ENCODE data around the gene PROSER1. TPM values are rescaled to one million over a fixed set of nuclear protein-coding genes. Genes with fewer than 3 reads are reported as not detected.
"Not testable (repeated sequence)": the region's sequence is repeated elsewhere in the genome, so short reads cannot be mapped to it uniquely, and the experiment has no call there.

The PROSER1 gene
- 27.4 TPM for total RNA-seq

DNA sequence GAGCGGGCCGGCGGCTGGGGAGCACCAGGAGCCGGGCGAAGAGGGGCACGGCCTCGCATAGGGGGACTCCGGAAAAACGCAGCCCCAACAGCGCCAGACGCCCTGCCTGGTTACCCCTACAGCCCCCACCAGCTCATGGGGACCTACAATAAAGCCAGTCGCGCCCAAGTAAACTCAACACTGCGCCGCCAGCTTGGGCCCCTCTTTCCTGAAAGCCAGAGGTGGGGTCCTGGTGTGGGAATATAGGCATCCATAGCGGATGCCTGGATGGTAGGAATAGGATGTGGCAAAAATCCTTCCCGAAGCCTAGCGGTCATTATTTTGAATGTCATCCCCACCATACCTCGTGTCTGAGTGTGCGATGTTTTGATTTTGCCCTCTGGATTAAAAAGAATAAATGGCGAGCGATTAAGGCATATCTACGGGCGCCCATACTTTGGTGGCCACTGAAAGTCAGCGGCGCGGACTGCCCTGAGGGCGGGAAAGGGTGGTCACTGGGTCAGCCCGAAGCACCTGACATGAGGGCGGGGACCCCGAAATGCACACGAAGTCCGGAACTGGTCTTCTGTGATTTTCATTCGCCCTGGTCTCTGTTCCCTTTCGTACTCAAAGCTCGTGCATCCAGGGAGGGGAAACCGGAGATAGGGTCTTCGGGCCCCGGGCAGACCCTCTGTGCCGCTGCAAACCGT, at the start of gene PROSER1, which contains the start of gene NHLRC3:
TSS of gene PROSER1 (minus strand) at position 210 of the 689 bp plus-strand sequence. CDS start 847 bp downstream, outside the sequence.
TSS of gene NHLRC3 (plus strand) at position 577 of the 689 bp plus-strand sequence. CDS start 184 bp downstream, outside the sequence.
- peak; percentile 96 for DNase-seq (ENCODE audit: low spot score)

DNA sequence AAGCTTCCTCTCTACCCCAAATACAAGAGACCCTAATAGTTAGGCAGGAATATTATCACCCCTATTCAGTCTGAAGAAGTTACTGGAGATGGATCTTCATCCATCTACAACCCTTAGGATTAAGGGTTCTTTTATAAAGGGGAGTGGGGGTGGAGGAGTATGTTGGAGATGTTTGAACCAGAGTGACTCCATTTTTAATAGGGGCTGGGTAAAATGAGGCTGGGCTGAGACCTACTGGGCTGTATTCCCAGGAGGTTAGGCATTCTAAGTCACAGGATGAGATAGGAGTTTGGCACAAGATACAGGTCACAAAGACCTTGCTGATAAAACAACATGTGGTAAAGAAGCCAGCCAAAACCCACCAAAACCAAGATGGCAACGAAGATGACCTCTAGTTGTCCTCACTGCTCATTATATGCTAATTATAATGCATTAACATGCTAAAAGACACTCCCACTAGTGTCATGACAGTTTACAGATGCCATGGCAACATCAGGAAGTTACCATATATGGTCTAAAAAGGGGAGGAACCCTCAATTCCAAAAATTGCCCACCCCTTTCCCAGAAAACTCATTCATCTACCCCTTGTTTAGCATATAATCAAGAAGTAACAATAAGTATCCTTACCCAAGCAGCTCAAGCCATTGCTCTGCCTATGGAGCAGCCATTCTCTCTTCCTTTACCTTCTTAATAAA, 48.5 kb upstream of the PROSER1 start:
- DNase-seq (ENCODE audit: low spot score) = not testable (repeated sequence)

DNA sequence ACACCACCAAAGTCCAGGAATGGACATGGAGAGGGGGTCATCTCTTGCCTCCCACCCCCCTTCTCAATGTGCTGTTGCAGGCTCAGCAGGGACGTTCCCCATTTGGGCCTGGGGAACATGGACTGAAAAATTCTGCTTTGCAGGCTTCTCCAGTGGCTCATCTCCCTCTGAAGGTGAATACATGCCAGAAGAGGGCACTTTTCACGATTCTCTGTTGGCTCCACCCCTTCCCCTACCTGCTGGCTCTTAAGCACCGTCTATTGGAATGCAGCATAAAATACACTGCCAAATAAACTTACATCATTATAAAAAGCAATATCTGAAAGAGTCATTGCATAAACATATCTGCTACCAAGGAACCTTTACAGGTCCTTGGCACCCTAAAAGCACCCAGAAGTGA, 36.1 kb upstream of the PROSER1 start:
- DNase-seq (ENCODE audit: low spot score) = no peak

DNA sequence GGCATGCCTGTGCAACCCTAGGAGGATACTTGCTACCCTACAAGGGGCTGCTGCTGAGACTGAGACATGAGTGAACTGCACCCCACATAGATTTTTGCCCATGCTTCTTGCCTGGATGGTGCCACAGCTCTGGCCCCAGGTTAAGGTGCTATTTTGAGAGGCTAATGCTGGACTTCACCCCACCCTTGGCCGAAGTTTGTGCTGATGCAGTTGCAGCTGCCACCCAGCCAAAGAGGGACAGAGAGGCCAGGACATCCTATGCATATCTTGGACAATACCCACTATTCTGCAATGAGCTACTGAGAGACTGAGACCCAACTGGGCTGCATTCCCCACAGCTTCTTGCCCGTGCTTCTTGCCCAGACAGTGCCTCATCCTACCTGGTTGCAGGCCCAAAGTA, 35.0 kb upstream of the PROSER1 start:
- no peak for DNase-seq (ENCODE audit: low spot score)

DNA sequence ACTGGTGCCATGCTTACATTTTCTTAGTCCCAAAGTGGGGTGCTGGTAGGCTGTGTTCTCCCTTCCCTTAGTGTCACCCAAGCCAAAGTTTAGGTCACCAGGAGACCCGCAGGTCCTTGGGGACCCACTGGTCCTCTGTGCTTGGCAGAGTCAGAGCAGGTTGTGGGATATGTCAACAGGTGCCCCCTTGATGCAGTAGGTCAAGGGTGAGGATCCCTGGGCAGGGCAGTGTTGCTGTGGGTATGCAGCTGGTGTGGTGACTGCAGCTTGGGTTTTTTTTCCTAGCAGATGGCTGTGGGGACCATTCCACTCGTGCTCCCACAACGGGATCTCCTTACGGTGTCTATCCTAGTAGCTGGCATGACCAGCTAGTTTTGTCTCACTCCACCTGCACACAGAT, 24.1 kb upstream of the PROSER1 start:
- DNase-seq (ENCODE audit: low spot score) = no peak

DNA sequence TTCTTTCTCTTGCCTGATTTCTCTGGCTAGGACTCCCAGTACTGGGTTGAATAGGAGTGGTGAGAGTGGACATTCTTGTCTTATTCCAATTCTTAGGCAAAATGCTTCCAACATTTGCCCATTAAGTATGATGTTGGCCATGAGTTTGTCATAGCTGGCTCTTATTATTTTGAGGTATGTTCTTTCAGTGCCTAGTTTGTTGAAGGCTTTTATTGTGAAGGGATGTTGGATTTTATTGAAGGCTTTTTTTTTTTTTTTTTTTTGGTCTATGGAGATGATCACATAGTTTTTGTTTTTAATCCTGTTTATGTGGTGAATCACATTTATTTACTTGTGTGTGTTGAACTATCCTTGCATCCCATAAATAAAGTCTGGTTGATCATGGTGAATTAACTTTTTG, 20.2 kb upstream of the PROSER1 start:
- DNase-seq (ENCODE audit: low spot score) = no peak

GRCh38 chr13:39056018-39056417, 18.1 kb upstream of the PROSER1 start:
- no peak for DNase-seq (ENCODE audit: low spot score)

DNA sequence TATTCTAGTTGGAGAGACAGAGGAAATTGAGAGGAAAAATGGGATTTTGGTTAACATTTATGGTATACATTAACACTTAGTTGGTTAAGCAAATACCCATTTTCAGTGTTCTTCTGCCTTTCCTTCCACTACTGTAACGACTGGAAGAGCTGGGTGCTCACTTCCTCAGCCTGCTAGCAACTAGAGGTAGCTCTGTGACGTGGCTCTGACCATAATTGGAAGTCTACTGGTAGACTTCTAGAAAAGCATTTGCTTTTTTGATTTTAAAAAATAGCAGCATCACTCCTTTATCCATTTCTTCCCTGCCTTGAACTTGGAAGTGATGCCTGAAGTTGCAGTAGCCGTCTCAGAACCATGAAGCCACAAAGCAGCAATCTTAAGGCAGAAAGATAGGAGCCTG, 16.2 kb upstream of the PROSER1 start:
- DNase-seq (ENCODE audit: low spot score) = no peak

DNA sequence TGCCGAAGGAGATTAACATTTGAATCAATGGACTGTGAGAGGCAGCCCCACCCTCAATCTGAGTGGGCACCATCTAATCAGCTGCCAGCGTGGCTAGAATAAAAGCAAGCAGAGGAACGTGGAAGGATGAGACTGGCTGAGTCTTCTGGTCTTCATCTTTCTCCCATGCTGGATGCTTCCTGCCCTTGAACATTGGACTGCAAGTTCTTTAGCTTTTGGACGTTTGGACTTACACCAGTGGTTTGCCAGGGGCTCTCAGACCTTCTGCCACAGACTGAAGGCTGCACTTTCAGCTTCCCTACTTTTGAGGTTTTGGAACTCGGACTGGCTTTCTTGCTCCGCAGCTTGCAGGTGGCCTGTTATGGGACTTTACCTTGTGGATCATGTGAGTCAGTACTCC, 15.1 kb upstream of the PROSER1 start:
- no peak for DNase-seq (ENCODE audit: low spot score)

DNA sequence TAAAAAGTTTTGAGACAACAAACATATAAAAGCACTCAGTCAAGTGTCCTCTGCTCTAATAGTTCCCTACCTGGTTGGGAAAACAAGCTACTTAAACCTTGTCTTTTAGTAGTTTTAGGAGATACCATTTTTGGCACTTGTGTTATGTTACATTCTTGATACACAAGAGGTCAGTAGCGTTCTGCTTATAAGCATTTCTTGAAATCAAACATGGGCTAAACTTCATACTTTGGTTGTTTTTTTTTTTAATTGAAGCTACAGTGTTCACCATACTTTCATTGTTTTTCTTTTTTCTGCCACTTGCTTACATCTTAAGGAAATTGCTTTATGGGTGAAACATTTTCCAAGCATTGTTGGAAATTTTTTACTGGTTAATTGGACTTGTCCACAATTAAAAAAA, 13.3 kb upstream of the PROSER1 start:
- DNase-seq (ENCODE audit: low spot score) = no peak

- DNase-seq (ENCODE audit: low spot score) = no peak
These were observed 11.4 kb upstream of the PROSER1 start for GRCh38 chr13:39049274-39049673.

DNA sequence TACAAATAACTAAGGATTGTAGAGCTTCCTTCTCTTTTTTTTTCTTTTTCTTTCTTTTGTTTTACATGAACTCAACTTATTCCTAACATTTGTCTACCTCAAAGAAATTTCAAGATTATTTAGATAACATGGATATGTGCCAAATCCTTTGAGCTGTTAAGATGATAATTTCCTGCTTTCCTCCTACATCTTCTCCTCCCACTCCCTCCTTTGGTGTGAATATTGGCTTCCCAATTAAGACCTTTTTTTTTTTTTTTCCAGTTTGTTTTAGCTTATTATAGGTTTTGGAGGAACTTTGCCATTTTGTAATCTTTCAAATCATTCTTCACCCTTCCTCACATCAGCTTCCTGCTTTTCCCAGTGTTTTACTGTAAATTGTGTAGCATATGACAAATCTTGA, 10.9 kb upstream of the PROSER1 start:
- DNase-seq (ENCODE audit: low spot score) = no peak

DNA sequence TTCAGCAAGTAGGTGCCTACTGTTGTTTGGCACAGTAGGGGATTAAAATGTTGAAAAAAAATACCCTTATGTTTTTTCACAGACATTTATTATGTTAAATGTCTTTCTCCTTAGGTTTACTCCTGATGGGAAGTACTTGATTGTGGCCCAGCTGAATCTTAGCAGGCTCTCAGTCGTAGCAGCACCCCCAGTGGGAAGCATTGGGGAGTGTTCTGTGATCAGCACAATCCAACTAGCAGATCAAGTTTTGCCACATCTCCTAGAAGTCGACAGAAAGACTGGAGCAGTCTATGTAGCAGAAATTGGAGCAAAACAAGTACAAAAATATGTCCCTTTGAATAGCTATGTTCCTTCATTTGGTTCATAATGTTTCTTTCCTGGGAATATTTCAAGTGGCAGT, 9.7 kb upstream of the PROSER1 start:
- peak; percentile 14 for DNase-seq (ENCODE audit: low spot score)

DNA sequence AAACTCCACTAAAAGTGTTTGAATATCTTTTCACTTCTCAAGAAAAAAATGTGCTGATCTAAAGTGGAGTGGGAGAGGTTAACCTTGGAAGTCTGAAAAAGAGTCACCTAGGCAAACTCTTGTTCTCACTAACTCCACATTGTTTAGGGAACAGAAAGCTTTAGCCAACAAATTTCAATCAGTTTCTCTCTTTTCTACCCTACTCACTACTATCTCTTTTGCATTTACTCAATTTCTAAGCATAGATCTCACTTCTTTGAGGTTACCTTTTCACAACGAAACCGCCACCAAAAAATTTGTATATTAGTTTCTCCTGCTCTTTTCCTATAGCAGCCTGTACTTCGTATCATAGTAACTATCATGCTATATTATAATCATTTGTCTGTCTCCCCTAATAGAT, 6.6 kb upstream of the PROSER1 start:
- no peak for DNase-seq (ENCODE audit: low spot score)

- DNase-seq (ENCODE audit: low spot score) = no peak
These were observed 2.3 kb upstream of the PROSER1 start for GRCh38 chr13:39040206-39040605.

DNA sequence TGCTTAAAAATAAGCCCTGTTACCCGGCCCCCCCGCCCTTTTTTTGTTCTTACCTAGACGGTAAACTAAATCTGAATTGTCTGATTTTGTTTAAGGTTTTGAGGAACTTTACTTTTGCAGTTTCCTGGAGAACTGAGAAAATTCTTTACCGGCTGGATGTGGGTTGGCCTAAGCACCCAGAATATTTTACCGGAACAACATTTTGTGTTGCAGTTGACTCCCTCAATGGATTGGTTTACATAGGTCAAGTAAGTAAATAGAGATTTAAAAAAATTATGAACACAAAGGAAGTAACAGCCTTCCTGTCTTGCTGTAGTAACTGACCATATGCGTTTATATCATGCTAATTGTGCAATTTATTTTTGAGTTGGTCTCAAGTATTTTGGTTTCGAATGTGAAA, 1.2 kb upstream of the PROSER1 start:
- no peak for DNase-seq (ENCODE audit: low spot score)

GRCh38 chr13:39038569-39039030, 711 bp upstream of the PROSER1 start:
- peak; percentile 16 for DNase-seq (ENCODE audit: low spot score)

- no peak for DNase-seq (ENCODE audit: low spot score)
These were observed 444 bp downstream of the PROSER1 start for GRCh38 chr13:39037410-39037879.

DNA sequence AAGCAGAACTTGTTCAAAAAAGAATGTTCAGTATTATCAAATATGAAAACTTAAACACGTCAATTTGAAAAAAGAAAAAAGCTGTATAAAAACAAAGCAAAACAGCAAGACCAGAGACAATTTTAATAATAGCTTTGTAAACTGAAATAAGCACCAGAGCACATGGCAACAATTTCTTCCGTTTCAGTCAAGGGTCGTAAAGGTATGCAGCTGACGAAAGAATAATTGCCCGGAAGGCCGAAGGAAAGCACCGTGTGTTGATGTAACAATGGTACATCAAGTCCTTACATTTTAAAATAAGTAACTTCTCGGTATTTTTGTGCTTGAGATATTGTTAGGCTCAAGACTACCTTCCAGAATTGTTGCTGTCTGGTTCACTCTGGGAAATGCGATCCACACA, 1.7 kb downstream of the PROSER1 start:
- no peak for DNase-seq (ENCODE audit: low spot score)

DNA sequence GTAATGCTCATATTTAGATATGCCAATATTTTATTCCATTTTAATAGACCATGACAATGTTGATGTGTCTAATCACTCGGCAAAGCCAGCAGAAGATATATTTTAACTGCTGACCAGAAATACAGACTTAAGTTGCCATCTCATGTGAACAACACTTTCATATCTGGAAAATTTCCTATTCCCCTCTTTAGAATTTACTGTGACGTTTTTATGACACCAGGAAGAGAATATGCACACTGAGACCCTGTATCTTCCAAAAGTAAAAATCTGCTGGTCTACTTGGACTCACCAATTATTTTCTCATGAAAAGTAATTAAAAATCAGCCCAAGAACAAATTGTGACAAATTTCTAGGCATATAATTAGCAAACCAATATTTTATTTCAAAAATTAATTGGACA, 2.1 kb downstream of the PROSER1 start:
- no peak for DNase-seq (ENCODE audit: low spot score)

GRCh38 chr13:39035204-39035603, 2.7 kb downstream of the PROSER1 start:
- DNase-seq (ENCODE audit: low spot score) = no peak

GRCh38 chr13:39034085-39034484, 3.8 kb downstream of the PROSER1 start:
- no peak for DNase-seq (ENCODE audit: low spot score)

DNA sequence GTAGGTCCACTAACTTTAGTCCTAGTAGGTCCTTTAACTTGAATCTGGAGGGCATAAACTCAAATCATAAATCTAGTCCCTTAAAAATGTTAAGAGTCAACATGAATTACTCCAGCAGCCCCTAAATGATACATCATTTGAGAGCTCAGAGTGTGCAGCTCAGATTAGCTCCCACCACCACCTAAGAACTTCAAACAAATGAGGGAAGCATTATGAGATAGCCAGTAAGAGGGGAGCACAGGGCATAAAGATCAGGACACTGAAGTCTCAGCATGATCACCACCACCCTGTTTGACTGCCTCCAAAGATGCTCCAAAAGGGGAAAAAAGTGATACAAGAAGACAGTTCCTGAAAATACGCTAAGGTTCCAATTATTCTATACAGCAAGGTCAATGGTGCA, 5.7 kb downstream of the PROSER1 start:
- no peak for DNase-seq (ENCODE audit: low spot score)

All from mucosa of gallbladder (tissue), 1 donor.